Fibroblast of skin of left biceps (primary cell): ENCODE measurements around the gene EIF5B.
A peak's percentile ranks its signal among the peaks of the same experiment; 100 is the strongest.

ENCODE experiments used
- DNase-seq, 2 experiments: peaks; one replicate each; pipeline ENCODE4 v3.0.0-alpha.2; 2013; ENCODE audit warnings: low read depth in 2 of 2

EIF5B gene

DNA sequence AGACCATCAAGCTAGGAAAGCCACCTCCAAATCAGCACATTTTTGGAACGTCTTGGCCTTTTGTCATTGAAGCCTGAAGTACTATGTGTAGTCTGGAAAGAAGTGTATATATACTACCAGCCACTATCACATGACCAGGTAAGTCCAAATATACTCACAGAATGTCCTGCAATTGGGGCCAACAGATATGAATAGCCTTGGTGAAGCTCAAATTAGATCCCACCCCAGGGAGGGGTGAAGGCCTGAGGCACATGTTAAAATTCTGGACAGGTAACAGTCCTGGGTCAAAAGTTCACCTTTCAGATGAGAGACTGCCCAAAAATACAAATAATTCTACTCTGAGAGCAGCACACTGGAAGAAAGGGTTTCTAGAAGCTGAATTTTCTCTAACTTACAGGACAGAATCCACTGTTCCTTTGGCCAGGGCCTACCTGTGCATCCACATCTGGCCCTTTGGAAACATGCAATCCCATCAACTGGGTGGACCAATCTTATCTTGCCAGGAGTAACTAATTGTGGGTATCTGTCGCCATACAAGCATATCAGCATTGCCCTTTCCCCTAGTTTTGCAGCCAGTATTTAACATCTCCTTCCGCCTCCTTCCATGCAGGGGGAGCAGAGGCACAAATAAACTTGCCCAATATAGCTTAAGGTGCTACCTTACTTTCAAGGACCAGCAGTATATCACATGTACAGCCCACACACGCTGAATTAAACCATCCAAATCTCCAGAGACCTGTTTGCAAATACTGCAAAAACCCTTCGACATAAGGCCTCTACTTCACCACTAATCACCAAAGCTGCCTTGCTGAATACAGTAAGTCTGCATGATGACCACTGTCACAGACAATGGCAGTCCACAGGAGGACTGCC, 67.8 kb downstream of the EIF5B start:
- no peak for DNase-seq

GRCh38 chr2:99406137-99406536, 68.9 kb downstream of the EIF5B start:
- DNase-seq: no peak

DNA sequence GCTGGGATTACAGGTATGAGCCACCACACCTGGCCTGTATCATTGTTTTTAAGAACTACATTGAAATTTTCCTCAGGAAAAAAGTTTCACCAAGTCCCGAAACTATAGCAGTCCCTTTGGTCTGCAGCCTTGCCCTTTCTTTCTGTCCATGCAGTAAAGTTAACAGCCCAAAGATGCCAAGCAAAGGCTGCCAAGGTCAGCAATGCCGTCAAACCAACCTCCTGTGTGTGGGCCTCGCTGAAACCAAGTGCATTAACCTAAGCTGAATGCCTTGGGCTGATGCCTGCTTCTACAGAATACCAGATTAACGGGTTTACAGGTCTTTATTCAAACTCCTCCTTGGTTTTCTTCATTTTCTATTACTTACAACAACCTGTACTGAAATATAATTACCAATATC, 73.1 kb downstream of the EIF5B start:
- no peak for DNase-seq

DNA sequence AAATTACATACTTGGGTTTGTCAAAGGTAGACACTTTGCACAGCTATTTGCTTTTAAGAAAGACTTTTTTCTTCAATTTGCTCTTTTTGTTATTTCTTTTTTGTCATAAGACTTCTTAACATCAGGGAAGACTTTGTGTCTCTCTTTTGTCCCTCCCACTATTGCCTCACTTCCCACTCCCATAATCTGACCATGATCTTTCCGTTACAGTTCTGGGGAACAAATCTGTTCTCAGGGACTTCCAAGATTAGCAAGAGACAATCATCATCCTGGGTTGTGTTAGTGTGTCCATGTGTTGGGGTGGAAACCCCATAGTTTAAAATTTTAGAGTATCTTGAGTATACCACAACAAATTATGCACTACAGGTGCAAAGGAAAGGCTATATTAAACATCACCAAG, 77.4 kb downstream of the EIF5B start:
- DNase-seq: no peak

- no peak for DNase-seq
Measured at GRCh38 chr2:99417396-99417795, 80.2 kb downstream of the EIF5B start.

DNA sequence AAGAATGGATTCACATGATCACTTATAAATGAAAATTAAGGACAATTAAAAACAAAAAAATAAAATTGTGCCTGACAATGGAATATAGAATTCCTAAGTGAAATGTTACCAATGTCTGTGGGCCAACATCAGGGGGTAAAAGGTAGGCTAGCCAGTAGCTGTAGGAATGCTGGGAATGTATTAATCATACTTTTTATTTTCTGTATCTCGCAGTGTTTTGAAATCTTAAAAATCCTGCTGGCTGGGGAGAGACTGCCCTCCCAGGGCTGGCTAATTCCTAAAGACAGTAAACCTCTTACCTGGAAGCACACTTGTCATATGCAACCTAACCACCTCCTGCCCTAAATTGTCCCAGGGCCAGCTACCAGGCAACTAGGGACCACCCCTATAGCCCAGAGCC, 82.8 kb downstream of the EIF5B start:
- no peak for DNase-seq

DNA sequence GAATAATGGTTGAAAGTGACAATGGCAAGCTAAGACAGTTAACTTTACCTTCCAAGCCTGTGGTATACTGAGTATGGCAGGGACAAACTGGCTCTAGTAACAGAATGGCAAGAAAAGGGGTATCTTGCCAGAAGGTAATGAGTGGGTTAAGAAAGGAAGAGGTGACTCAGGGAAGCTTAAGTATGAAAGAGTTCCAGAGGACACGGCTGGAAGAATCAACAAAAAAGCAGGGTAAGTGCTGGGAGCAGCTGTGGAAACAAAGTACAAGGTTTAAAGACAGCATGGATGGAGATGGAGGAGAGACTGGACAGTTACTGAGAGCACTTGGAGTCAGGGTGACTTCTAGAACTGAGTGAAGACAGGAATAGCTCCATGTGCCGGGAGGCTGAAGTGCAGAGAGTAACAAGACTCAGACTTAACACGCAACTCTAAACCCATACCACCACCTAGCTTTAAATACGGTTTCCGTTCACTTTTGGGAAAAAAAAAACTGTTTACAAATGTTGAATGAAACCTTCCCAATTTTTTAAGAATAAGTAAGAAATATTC, 83.6 kb downstream of the EIF5B start:
- no peak for DNase-seq

DNA sequence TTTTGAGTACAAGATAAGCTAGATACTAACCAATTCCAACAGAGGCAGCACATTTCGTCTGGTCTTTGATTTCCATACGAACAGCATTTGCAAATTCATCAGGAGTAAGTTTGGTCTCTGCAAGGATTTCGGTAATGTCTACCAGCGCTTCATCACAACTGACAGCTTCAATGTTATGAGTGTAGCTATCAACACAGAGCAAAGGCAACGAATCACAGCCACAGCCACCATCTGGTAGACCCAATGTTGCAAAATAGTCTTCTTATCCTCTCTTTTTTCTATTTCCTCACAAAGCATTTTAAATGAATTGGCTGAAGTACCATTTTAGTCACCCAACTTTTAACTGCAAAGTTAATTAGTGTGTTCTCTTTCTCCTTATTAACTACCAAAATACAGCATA, 84.3 kb downstream of the EIF5B start:
- no peak for DNase-seq

GRCh38 chr2:99422599-99422998, 85.4 kb downstream of the EIF5B start:
- no peak for DNase-seq

DNA sequence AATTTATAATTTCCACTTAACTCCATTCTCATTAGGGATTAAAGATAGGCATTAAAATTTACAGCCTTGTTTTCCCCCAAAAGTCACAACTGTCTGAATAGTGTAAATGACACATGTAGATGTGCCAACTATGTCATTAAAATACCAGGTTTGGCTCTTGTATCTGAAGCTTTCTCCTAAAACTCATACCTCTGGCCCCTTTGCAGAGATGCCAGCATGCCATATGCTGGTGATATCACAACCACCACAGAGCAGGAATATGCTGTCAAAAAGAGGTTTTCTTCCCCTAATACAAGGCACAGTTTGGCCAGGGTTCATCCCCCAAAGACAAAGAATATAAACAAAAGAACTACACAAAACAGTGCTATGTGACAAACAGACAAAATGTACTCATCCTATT, 87.2 kb downstream of the EIF5B start:
- no peak for DNase-seq

GRCh38 chr2:99425022-99425421, 87.8 kb downstream of the EIF5B start:
- no peak for DNase-seq

- peak; percentile 36 to 40 for DNase-seq
Measured at GRCh38 chr2:99430614-99431291, 93.6 kb downstream of the EIF5B start.

- no peak for DNase-seq
Measured at GRCh38 chr2:99431587-99432275, 94.5 kb downstream of the EIF5B start.

DNA sequence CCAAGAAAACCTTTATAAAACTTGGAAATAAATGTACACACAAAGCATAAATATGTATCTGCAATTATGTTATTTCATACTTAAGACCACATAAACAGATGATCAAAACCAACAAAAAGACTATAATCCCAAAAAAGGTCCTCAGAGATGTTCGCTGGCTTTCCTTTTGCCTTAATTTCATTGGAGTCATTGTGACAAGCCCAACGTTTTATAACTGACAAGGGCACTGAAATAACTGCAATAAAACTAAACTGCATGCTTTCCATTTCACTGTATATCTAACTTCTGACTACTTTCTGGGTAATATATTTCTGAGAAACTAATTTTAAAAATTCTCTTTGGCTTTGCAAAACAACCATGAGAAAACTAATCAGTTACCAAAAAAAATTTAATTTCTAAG, 96.2 kb downstream of the EIF5B start:
- DNase-seq: no peak

- DNase-seq: no peak
Measured at GRCh38 chr2:99436874-99437273, 99.7 kb downstream of the EIF5B start.

- DNase-seq: no peak
Measured at GRCh38 chr2:99439971-99440505, 102.8 kb downstream of the EIF5B start.

- DNase-seq: no peak
Measured at GRCh38 chr2:99442837-99443236, 105.6 kb downstream of the EIF5B start.

DNA sequence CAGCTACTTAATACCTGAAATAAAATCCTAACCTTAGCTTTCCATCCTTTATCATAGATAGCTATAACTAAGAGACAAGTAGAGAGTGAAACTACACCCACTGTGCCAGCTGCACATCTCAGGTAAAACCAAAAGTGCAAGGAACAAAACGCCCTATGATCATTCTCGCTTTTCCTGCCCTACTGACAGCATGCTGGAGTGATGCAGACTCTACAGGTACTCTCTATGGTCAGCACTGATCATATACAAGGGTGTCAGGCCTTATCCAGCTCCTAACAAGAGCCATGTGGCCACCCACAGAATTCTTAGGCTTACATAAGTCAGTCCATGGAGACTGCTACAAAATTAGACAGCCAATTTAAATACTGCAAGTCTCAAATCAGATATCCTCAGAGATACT, 107.0 kb downstream of the EIF5B start:
- DNase-seq: no peak

DNA sequence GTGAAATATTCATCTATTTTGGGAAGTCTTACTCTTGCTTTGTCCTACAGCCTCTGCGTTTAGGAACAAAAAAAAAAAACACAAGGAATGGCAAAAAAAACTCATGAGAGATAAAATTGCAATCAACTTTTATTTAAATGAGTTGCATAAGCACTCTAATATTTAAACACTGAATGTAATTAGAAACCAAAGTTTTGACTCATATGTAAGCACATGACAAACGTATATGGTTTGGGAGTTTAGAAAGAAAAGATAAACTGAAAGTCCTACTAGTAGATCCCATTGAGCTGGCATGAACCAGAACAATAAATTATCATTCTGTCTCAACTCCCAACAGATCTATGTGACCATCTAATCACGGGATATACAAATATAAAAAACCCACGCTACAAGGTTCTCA, 107.9 kb downstream of the EIF5B start:
- no peak for DNase-seq

DNA sequence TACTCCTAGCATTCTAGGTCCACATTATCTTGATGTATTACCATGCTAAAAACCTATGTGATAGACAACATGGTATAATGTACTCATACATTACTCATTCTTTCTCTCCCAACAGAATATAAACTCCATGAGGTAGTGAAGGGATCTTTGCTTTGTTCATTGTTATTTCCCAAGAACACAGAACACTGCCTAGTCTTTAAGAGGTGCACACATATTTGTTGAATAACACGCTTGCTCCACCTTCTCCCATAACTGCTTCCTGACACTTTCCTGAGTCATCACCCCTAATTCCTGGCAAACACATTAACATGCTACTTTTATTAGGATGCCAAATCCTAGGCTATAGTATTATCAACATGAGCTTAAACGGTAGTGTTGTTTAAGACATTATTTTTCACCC, 111.4 kb downstream of the EIF5B start:
- DNase-seq: peak; percentile 38 to 40

DNA sequence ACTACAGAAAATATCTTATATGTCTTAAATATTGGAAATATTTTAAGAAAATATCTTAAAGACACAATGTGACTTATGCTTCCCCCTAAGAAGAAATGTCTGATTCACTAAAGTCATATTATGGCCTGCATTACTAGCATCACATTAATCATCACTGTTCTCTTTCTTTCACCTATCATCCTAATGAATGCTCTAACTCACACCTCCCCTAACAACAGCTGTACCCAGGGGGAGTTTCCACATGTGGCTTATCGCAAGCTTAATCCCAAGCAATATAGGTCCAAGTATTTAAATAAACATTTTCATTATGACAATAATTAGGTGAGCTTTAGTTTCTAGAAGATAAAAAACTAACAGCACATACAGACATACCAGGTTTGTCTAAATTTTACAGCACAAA, 113.0 kb downstream of the EIF5B start:
- DNase-seq: no peak
